ENCODE data around the gene RARG.

RARG gene

GRCh38 chr12:53221203-53222080 is 10.6 kb downstream of the RARG start:
- no peak for DNase-seq (ENCODE audit: low read depth)
- in situ Hi-C loops (cut with HindIII; ENCODE audit: low sequenced_read_pairs) = no loop called here
- peak overlapping the region; percentile 42 for H3K4me3 ChIP-seq (ENCODE audit: low read depth, low read length)
- no peak for TF ChIP-seq CTCF (IDR thresholded peaks at IDR 0.05; ENCODE audit: low read depth, low read length, missing control alignments)

DNA sequence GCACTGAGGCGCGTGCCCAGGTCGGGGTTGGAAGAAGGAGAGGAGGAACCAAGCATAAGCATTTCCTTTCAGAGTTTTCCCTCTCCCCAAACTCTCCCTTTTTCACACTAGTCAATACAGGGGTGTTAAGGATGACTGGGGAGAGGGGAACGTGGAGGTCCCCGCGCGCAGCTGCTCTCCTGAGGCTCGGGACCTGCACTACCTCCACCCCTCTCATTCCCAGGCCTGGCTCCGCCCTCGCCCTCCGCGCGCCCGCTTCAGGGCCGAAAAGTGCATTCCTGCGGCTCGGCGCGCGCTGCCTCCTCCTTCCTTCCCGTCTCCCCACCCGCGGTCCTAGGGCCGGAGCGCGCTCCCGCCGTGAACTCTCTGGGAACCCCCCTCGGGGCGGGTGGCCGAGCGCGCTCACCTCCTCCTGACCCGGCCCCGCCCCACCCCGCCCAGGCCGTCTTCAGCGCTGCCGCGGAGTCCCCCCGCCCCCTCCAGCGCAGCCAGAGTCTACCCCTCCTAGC is 11.3 kb downstream of the RARG start:
- TF ChIP-seq CTCF (IDR thresholded peaks at IDR 0.05; ENCODE audit: low read depth, low read length, missing control alignments) = no peak
- in situ Hi-C loops (cut with HindIII; ENCODE audit: low sequenced_read_pairs) = no loop called here
- DNase-seq (ENCODE audit: low read depth) = peak; percentile 71
- peak overlapping the region; percentile 74 for H3K4me3 ChIP-seq (ENCODE audit: low read depth, low read length)

DNA sequence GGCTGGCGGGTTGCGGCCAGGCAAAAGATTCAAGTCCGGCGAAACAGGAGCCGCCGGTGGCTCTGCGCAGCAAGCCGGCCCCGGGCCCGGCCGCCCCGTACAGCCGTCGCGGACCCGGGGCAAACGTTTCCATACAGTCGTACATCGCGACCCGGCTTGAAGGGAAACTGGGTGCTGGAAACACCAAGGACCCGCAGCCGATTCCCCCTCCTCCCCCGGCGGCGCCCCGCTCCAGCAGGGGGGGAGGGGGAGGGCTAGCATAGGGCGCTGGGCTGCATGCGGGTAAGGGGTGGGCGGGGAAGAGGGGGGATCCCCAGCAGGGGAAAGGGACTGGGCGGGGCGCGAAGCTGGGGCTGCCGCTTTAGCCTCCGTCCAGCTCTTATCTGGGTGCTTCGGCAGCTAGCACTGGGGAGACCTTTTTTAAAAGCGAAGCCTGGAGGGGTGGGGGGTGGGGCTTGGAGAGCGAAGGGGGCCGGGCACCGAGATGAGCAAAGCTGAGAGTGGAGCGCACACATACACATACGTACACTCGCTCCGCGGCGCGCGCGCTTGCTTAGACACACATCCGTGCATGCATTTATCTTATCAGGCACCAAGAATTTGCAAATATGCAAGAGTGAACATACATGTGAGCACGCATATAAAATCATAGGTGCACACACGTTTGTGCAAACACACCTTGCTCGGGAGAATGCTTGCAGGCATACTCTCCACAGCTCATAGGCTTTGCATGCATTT is 11.9 kb downstream of the RARG start:
- peak overlapping the region; percentile 74 for H3K4me3 ChIP-seq (ENCODE audit: low read depth, low read length)
- DNase-seq (ENCODE audit: low read depth) = no peak
- TF ChIP-seq CTCF (IDR thresholded peaks at IDR 0.05; ENCODE audit: low read depth, low read length, missing control alignments) = no peak
- in situ Hi-C loops (cut with HindIII; ENCODE audit: low sequenced_read_pairs) = no loop called here

- DNase-seq (ENCODE audit: low read depth) = no peak
- no peak for TF ChIP-seq CTCF (IDR thresholded peaks at IDR 0.05; ENCODE audit: low read depth, low read length, missing control alignments)
- H3K4me3 ChIP-seq (ENCODE audit: low read depth, low read length) = peak overlapping the region; percentile 74
- in situ Hi-C loops (cut with HindIII; ENCODE audit: low sequenced_read_pairs) = no loop called here
These were observed 12.6 kb downstream of the RARG start for GRCh38 chr12:53219292-53219955.

- DNase-seq (ENCODE audit: low read depth) = no peak
- no peak for TF ChIP-seq CTCF (IDR thresholded peaks at IDR 0.05; ENCODE audit: low read depth, low read length, missing control alignments)
- in situ Hi-C loops (cut with HindIII; ENCODE audit: low sequenced_read_pairs) = no loop called here
- peak overlapping the region; percentile 74 for H3K4me3 ChIP-seq (ENCODE audit: low read depth, low read length)
These were observed 13.3 kb downstream of the RARG start for GRCh38 chr12:53218551-53219291.

GRCh38 chr12:53217931-53218307 is 14.1 kb downstream of the RARG start:
- no peak for TF ChIP-seq CTCF (IDR thresholded peaks at IDR 0.05; ENCODE audit: low read depth, low read length, missing control alignments)

More at GRCh38 chr12:53217931-53218307, 14.1 kb downstream of the RARG start:
- H3K4me3 ChIP-seq (ENCODE audit: low read depth, low read length) = peak overlapping the region; percentile 74
- in situ Hi-C loops (cut with HindIII; ENCODE audit: low sequenced_read_pairs) = no loop called here
- no peak for DNase-seq (ENCODE audit: low read depth)

Data from astrocyte of the cerebellum (primary cell).